DMS79 treated with DMSO at 0.1 percent for 48 hours (cell line): ENCODE results near the gene ST14.

Source experiments
- DNase-seq: peaks from one replicate; lab custom pipeline; 2025; lab: John Stamatoyannopoulos, UW

ST14 gene

GRCh38 chr11:130136107-130136506, 23.5 kb upstream of the ST14 start:
- no peak for DNase-seq

GRCh38 chr11:130137999-130138398, 21.6 kb upstream of the ST14 start:
- no peak for DNase-seq

- no peak for DNase-seq
Observed at GRCh38 chr11:130139401-130139800, 20.2 kb upstream of the ST14 start.

- DNase-seq: no peak
Observed at GRCh38 chr11:130141561-130142341, 17.8 kb upstream of the ST14 start.

- no peak for DNase-seq
Observed at GRCh38 chr11:130144141-130144540, 15.4 kb upstream of the ST14 start.

- peak; percentile 33 for DNase-seq
Observed at GRCh38 chr11:130144861-130145281, 14.7 kb upstream of the ST14 start.

GRCh38 chr11:130145311-130145812, 14.2 kb upstream of the ST14 start:
- DNase-seq: peak; percentile 39

GRCh38 chr11:130145975-130146776, 13.4 kb upstream of the ST14 start:
- DNase-seq: peak; percentile 23

GRCh38 chr11:130146796-130147195, 12.8 kb upstream of the ST14 start:
- no peak for DNase-seq

- DNase-seq: no peak
Observed at GRCh38 chr11:130148796-130149326, 10.7 kb upstream of the ST14 start.

GRCh38 chr11:130150790-130151189, 8.8 kb upstream of the ST14 start:
- DNase-seq: no peak

GRCh38 chr11:130151196-130151595, 8.4 kb upstream of the ST14 start:
- no peak for DNase-seq

- peak; percentile 15 for DNase-seq
Observed at GRCh38 chr11:130156108-130157022, 3.2 kb upstream of the ST14 start.

GRCh38 chr11:130157101-130157500, 2.5 kb upstream of the ST14 start:
- no peak for DNase-seq

GRCh38 chr11:130157840-130158239, 1.7 kb upstream of the ST14 start:
- no peak for DNase-seq

- no peak for DNase-seq
Observed at GRCh38 chr11:130159139-130159538, 443 bp upstream of the ST14 start.

GRCh38 chr11:130160498-130161155, 1.0 kb downstream of the ST14 start:
- peak; percentile 45 for DNase-seq

- DNase-seq: peak; percentile 32
Observed at GRCh38 chr11:130161441-130162145, 2.0 kb downstream of the ST14 start.

- DNase-seq: no peak
Observed at GRCh38 chr11:130162733-130163132, 3.2 kb downstream of the ST14 start.
